ENCODE measurements around the gene HEY2.
A peak's percentile ranks its signal among the peaks of the same experiment; 100 is the strongest.
"Not testable (repeated sequence)": the region's sequence is repeated elsewhere in the genome, so short reads cannot be mapped to it uniquely, and the experiment has no call there.

Gene HEY2

DNA sequence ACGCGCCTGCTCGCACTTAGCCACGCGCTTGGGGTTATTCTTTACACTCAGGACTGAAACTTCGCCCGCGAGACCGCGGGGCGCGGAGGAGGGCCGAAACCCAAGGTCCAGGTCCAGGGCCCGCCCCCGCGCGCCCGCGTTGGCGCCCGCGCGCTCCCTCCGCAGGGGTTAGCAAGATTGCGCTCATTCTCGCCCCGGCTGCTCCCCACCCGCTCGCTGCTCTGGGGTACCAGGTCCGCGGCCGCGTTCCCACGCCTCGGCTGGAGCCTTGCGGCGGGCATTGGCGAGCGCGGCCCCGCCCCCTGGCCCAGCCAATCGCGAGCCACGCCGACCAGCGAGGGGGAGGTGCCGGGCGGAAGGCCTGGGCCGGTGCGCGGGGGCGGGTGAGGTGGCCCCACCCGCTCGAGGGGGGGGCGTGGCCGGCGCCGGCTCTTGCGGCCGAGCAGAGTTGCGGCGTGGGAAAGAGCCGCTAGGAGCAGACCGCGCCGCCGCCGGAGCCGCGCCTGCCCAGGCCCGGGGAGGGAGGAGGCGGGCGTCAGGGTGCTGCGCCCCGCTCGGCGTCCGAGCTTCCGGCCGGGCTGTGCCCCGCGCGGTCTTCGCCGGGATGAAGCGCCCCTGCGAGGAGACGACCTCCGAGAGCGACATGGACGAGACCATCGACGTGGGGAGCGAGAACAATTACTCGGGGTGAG lies at the start of gene HEY2:
Gene HEY2 (plus strand): TSS at position 460 of the 692 bp plus-strand sequence. CDS start 145 bp downstream, at position 605.
- peak; percentile 95 for DNase-seq (ENCODE audit: low spot score)

DNA sequence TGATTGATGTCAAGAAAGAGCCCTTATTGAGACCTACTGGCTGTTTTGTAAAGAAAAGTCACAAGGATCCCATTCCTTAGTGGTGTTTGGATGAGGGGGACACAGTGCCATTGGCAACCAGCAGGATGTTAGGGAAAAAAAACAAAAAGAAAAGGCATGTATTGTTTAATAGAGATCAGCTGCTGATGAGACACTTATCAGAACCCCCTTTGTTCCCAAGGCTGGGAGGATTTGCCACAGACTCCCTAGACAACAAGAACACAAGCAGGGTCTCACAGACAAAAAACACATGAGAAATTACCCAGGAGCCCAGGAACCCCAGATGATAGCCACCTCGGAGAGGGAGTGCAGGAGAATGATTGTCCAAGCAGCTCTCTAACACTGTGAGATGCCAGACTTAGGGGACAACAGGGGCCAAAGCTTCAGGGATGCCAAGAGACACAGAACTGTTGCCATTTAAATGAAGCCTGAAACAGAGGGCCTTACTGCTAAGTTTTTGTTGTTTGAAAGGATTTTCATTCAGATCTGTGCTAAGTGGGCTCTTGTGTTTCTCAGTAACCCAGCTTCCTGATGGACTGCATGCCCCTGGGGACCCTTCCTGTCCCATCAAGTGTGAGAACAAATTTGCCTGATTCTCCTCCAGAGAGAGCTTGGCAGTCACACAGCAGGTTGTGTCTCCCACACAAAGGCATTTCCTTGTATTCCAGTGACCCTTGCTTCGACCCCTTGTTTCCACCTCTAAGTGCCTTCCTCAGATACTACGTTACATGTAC lies 48.7 kb upstream of the HEY2 start:
- DNase-seq (ENCODE audit: low spot score): no peak

DNA sequence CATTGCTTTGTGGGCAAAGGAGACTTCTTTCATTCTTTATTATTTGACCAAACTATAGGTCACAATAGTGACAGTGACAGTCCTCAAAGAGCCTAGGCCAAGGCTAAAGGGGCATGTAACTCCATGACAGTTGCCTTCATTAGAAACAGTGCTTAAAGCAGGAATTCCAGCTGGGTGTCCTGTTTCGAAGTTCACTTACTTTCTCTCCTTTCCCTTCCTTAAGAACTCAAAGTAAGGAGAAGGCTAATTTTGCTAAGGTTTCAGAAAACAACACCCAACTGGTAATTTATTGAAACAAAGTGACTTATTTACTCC lies 48.1 kb upstream of the HEY2 start:
- no peak for DNase-seq (ENCODE audit: low spot score)

DNA sequence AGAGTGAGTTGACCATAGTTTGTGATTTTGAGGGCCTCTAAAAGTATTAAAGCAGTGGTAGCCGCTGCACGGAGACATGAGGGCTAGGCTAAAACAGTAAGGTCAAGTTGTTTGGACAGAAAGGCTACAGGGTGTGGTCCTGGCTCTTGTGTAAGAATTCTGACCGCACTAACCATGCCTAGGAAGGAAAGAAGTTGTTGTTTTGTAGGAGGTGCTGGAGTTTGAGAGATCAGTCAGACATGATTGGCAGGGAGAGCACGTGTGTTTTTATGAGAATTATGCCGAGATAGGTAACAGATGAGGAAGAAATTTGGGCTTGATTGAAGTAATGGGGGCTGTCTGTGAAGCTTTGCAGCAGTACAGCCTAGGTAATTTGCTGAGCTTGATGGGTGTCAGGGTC lies 45.5 kb upstream of the HEY2 start:
- DNase-seq (ENCODE audit: low spot score): not testable (repeated sequence)

DNA sequence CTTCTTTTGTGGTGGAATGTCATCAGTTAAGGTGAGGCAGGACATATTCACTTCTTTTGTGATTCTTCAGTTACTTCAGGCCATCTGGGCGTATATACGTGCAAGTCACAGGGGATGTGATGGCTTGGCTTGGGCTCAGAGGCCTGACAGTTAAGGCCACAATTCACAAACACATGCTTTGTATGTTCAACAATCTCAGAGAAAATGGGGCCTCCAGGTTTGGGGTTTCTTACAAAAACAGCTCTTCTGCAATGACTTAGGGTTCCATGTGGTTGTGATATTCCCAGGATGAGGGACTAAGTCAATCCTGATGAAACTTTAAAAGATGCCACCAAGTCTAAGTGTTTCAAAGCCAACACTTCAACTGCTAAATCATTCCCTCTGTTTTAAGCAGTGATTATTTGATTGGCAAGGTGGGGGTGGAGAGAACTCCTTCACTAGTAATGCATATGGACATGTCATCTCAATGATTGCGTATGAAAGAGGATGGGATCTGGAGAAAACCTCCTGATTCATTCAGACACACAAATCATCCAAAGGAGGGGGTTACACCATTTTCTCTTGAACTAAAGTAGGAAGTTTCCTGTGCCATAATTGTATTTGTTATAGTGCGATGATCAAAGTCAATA lies 41.7 kb upstream of the HEY2 start:
- DNase-seq (ENCODE audit: low spot score): no peak

DNA sequence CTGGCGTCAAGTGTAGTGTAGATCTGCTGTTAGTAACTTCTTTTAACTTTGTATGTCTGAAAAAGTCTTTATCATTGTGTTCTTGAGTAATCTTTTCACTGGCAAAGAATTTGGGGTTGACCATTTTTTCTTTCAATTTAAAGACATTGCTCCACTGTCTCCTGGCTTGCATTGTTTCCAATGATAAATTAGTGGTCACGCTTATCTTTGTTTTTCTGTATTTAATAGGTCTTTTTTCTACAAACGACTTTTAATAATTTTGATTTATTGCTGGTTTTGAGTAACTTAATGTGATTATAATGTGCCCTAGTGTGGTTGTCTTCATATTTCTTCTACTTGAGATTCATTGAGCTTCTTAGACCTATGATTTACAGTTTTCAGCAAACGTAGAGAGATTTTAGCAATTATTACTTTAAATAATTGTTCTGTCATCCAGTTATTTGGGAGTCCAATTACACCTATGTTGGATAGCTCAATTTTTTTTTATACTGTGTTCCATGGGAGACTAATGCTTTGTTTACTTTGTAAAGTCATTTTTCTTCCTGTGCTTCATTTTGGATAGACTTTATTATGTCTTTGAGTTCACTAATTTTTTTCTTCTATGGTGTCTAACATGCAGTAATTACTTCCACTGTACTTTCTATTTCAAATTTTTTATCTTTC lies 38.3 kb upstream of the HEY2 start:
- DNase-seq (ENCODE audit: low spot score): no peak

DNA sequence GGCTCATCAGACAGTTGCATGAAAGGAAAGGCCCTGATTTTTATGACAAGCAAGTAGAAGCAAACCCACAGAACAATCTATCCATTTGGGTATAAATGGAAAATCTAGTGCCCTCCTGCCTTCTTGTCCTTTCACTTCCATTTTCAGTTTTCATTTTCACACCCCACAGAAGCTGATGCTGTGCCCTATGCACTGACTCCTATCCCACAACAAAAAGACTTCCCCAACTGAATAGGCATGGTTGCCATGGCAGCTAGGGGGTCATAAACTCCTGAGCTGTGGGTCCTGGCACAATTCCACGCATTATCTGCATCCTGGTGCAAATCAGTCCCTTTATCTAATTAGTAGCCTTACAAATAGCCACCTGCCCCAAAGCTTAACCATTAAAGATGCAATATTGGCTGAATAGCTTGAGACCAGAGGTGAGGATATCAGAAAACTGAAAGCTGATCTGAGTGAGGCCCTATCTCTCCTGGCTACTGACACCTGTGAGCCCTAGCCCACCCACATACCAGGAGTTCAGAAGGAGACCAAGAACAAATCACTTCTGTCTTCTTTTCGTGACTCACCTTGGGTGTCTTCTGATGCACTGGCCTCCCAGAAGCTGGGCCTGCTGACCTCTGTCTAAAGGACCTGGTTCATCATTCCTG lies 34.9 kb upstream of the HEY2 start:
- no peak for DNase-seq (ENCODE audit: low spot score)

DNA sequence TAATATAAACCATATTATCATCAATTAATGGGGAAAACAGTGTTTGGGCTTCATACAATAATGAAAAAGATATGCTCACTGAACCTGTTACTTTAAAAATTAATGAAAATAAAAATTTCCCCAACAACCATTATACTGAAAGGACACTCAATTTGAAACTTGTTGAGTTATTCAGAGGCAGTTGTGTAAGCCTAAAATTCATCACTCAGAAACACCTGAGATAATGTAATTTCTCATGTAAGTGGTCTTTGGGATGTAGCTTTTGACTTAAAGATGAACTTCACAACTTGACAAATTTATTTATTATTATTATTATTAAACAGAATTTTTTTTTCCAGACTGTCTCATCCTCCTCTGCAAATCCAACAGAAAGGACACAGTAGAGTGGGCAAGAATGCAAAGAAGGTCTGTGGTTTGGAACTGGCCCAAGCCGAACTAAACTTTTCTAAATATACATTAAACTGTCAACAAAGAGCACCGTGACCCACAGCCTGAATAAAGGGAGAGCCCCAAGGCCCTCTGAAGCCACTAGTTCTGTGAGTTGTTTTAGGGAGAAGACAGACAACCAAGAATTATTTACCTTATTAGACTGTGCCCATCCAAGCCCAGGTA lies 32.2 kb upstream of the HEY2 start:
- DNase-seq (ENCODE audit: low spot score): no peak

DNA sequence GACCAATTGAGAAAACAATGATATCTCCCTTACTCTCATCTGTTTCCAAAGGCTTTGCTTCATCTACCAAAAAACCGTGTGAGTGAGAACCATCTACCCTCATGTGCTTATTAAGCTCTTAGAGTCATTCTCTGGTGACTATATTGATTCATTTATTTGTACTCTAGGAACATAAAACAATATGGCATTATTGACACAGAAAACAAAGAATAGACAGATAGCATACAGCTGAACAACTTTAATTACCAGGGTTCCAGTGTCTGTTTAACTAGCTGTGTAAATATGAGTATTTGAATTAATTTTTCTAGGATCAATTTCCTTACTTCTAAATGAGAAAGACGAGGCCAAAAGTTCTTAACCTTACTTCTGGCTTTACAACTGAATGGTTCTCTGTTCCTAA lies 31.3 kb upstream of the HEY2 start:
- no peak for DNase-seq (ENCODE audit: low spot score)

DNA sequence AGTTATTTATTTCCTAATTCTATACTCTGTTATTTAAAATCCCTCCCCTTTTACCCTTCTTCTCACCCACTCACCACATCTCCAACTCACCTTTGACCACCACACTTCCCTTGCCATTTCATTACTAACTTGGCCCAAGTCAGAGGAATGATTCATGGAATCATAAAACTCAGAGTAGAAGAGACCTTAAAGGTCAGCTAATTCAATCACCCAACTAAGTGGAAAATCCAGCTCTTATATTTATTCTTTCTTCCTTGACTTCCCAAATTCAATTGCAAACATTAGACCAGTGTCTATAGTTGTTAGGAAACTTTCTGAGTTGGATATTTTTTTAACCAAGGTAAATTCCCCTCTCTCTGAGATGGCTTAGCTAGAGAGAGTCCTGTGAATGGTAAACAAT lies 26.5 kb upstream of the HEY2 start:
- no peak for DNase-seq (ENCODE audit: low spot score)

DNA sequence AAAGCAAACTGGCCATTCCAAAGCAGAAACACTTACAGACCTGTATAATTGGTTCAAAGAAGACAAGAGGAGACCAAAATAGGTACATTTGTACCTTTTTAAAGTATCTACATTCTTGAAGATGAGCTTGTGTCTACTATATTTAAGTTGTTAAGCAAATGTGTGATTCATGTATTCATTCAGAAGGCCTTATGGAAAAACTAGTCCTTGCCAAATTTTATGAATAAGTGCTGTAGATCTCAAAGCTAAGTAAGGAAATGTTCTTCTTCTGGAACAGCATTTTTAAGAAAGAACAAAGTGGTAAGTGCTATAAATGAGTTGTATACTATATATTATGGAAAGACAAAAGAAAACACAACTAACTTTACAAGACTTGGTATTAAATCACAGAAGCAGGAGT lies 22.2 kb upstream of the HEY2 start:
- DNase-seq (ENCODE audit: low spot score): no peak

DNA sequence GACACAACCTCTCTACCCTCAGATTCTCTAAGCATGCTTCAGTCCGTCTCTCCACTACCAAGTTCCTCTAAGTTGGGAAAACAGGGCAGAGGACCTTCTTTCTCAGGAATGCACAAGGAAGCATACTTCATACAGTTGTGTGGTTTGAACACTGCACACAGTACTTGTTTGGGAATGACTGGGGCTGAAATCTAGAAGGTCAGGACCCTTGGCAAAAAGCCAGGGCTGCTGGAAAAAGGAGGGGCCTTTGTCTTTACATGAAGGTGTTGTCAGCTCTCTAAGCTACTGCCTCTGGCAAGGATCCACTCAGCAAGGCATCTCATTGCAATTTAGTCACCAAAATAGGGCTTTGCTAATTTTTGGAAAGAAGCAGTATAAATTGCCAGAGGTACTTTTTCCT lies 20.7 kb upstream of the HEY2 start:
- no peak for DNase-seq (ENCODE audit: low spot score)

DNA sequence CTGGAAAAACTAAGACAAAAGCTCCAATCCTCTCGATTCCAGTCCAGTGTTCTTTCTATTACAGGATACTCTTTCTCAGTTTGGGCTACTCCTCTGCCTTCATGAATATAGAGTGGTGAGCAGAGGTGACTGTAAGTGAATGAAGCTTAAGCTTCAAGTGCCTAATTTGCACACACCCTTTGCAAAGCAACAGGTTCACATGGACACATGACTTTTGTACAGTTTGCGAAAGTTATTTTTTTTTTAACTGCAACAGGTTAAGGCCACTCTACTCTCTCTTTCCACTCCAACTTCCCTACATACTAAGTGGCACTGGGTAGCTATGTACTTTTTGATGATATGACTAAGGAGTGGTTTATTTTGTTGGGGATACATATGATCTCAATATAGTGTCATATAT lies 19.4 kb upstream of the HEY2 start:
- no peak for DNase-seq (ENCODE audit: low spot score)

DNA sequence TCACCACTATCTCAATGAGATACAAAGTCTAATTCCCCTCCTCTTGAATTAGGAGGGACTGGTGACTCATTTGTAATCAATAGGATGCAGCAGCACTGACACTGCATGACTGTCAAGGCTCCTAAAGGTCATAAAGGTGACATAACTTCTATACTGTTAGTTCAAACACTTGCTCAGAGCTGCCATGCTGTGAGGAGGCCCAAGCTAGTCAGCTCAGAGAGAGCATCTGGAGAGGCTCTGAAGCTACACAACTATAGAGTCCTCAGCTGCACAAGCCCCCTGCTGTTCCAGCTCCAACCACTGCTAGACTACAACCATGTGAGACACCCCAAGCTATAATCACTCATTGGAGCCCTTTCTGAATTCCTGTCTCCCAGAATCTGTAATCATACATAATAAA lies 17.0 kb upstream of the HEY2 start:
- no peak for DNase-seq (ENCODE audit: low spot score)

DNA sequence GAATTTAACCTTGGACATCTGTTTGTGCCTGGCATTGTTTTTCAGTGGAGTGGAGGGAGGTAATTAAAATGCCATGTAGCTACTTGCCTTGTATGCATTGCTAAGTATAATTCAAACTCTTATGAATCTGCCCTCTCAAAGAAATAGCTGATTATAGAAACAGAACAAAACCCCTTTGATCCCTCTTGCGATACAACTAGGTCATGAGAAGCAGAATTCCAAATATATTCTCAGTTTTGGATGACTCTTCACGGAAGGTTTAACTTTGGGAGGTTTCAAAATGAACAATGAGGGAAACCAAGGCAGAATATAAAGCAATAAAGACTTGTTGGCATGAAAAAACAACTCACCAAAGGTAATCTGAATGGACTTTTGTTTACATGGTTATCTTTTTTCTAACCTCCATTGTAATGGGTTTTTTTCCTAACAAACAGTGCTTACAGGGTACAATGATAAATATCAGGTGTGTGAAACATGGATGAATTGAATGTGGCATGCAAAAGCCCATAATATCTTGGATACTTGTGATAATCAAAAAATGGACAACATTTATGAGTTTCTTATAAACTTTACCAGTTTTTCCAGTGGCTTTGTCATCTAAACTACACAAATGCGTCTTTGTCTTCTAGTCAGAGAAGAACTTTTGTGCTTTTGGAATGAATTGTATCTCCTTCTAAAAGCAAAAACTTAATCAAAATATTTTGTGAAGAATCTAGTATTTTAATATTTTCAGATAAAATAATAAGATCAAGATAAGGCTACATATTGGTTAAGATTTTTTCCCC lies 15.7 kb upstream of the HEY2 start:
- no peak for DNase-seq (ENCODE audit: low spot score)

DNA sequence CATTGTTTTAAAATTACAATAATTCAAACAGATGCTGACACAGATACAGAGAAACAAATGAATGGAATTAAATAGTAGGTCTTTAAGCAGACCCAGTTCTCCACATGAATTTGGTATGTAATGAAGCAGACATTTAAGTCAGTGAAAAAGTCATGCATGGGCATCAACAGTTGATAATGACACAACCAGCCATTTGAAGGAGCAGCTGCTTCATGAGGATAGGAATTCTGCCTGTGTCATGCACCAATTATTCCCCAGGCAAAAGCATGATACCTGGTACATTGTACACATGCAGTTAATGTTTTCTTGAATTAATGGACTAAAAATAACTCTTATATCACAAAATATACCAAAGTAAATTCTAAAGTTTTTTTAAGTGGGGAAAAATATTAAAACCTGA lies 11.2 kb upstream of the HEY2 start:
- no peak for DNase-seq (ENCODE audit: low spot score)

DNA sequence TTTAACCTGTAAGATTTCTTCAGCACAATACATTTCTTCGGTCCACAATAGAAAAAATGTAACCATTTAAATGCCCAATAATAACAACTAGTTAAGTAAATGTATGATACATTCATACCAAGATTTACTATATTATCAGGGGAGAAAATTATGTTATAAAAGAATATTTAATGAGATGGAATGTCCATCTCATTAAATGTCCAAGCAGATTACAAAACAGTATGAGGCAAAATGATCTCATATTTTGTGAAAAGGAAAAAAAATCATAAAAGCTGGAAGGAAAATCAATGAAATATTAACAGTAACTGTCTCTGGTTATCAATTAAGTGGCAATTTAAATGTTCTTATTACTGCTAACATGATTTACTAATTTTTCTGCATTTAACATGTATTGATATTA lies 10.1 kb upstream of the HEY2 start:
- no peak for DNase-seq (ENCODE audit: low spot score)

DNA sequence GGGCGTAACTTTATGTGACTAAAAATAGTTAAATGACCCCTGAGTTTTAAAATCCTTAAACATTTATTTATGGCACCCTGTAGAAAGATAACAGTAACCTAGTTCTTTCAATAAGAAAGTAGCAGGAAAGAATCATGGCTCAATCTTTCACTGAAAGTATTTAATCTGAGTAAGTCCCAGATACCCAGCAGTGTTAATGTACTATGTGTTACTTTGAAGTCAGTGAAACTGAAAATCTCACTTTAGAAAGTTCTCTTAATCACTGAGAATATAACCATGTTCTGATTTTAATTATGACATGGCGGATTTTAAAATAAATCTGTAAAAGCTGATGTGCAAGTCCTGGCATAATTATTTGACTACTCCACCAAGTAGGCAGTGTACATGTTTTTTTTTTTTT lies 8.1 kb upstream of the HEY2 start:
- DNase-seq (ENCODE audit: low spot score): no peak

DNA sequence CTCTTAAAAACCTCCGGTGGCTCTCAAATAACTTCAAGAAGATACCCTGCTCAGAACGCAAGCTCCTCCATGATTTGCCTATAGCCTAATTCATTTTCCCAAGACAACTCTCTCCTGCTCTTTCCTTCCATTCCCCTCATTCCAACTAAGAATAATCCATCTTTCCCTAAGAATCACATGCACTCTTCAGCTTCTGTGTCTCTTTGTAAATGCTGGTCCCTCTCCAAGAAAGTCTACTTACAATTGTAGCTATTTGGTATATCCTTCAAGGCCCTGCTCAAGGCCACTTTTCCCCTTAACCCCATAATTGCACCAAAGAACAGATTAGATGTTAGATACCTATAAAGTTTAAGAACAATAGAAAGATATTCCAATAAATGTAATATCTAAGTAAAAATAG lies 7.4 kb upstream of the HEY2 start:
- DNase-seq (ENCODE audit: low spot score): no peak

DNA sequence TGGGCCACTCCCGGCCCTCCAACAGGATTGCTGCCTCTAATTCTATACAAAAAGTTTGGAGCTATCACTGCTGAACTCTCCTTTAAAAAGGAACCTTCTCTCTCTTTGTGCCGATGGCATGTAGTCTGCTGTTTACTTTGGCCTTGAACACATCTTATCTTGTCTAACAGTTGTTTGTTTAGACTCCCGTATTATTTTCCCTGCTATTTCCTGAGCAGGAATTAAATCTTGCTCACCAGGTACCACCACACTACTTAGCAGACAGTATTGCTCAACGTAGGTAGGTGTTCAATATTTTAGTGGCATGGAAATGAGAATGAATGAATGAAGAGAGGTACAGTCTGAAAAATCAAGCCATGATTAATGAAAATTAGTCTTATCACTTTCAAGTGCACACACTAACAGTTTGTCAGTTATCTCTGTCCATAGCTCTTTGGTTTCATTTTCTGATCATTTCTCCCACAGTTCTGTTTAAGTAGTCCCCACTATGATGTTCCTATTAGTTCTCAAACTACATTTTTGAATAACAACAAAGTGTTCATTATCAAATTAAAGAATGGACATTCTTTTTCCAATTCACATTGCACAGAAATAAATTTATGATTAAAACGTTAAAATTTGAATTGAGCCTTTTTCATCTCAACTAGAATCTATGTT lies 6.8 kb upstream of the HEY2 start:
- no peak for DNase-seq (ENCODE audit: low spot score)

DNA sequence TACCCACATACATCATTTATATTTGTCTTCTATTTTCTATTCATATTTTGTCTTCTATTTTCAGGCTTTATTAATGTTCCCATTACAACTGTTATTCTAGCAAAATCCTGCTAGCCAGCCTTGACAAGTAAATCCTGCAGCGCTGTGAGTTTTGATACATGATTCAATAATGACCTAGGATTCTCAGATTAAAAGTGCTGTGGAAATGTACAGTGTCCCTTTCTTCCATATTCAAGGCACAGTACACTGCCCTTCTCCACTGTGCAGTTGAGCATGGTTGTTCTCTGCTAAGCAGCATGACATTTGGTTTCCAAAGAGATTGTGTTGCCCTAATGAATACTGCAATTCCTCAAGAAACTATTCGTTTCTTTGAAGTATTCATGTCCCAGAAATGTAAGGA lies 5.8 kb upstream of the HEY2 start:
- no peak for DNase-seq (ENCODE audit: low spot score)

All from left forelimb (tissue), 1 donor.